ENCODE results near the gene TEPSIN.
A peak's percentile ranks its signal among the peaks of the same experiment; 100 is the strongest.

Gene TEPSIN

DNA sequence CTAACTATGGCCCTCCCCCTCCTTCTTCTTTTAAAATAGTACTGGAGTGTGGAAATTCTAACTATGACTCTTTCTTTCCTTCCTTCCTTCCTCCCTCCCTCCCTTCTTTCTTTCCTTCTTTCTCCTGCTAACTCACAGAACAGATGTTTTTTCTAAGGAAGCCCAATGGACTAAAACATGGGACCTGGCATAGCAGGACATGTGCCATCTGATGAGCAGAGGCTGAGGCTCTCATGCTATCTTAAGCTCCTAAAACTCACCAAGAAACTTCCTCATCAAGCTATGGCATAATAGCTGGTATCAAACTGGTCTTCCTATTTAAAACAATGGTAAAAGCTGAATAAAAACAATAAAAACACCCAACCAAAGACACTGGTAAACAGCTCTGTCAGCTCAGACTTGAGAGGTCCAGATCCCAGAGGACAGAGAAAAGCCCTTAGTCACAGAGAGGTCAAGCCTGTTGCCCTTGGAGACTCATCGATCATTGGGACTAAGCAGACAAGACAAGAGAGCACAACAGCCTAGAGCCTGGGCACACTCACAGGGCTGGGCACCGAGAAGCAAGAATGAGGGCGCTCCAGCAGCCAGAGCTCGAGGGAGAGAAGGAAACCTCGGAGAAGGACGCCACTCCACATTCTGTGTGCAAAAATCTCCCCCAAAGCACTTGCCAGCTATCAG, 28.7 kb upstream of the TEPSIN start:
- DNase-seq = no peak

DNA sequence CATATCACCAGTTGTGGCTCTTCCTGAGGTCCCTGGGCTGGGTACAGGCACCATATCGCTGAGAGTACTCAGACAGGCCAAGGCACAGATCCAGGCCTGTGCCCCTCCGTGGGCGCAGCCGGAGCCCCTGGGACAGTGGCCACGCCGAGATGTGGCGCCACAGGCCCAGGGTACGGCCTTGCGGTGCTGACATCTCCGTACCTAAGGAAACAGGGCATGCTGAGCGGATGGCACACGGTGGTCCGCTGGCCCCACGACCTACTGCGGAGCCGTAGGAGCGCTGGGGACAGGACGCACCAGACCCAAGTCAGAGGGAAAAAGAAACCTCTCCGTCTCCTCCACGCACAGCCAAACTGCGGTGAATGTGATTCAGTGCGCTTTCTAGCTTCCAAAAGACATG, 26.7 kb upstream of the TEPSIN start:
- no peak for DNase-seq

DNA sequence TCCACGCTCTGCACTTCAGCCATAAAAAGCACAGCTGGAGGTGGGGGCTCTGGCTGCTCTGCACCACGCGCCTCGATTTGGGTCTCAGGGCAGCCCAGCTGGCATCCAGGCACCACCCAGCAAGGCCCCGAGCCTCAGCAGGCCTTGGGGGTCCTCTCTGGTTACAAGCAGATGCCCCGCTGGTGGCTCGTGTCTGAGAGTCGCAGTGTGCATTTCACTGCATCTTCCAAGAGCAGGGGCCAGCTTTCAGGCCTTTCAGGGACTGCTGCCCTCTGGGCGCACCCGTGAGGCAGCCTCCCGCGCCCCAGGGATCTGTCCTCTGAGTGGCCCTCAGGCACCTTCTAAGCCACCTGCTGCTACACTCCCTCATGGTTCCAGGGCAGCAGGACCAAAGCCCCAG, 25.8 kb upstream of the TEPSIN start:
- no peak for DNase-seq

DNA sequence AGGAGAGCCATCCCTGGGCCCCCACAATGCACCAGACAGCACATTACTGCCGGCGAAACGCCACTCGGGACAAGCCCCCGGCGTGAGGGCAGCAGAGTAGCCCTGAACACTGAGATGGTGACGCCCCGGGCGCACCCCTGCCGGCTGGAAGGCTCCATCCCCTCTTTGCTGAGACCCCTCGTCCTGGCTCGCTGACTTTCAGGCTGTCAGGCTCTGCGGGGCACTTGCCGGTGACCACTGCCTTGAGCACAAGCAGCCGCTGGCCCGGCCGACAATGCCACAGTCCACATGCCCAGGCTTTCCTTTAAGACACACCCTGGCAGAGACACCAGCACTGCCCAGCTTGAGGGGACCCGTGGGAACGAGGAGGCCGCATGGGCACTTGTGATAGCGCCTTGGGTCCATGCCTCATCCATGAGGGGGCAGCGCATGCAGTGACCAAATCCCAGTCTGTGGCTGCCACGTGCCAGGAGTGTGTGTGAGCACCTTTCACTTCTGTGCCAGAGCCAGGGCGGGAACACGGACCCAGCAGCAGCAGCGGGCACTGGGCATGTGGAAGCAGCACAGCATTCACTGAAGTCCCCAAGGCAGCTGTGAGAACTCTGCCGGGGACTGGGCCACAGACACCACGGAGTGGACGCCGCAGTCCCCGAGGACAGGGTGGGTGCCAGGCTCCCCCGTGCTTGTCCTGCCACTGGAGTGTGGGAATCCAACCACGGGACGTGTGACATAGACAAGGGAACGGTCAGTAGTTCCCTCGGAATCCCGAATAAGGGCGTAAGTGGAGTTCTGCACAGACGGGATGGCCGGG, 24.7 kb upstream of the TEPSIN start:
- no peak for DNase-seq

DNA sequence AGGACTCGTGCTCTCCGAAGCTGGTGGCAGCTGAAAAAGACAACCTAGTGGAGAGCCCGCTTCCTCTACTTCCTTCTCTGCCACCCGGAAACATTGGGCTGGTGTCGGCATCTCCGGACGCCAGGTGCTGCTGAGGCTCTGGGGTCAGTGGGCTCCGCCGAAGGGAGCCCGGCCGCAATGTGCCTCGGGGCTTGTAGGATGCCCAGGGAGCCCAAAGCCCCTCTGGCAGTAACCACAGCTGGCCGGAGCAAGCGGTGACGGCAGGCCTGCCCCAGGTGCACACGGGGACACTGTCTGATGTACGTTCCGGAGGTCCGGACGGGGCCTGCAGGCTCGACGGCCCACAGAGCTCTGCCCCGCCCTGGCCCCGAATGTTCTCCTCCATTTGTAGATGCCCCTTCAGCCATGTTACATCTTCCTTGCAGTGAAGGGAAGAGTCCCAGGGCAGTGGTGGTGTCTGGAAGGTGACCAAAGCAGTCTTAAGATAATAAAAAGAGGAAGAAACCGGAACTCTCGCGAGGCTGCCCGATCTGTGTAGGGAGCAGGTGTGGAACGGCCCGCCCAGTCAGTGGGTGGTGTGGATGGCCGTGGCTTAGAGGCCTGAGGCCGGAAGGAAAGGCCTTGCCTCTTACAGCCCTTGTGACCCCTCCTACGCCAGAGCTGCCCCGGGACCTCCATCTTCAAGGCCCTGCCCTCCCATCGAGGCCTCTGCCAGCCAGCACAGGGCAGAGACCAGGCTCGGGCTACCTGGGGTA, 22.9 kb upstream of the TEPSIN start:
- DNase-seq = no peak

DNA sequence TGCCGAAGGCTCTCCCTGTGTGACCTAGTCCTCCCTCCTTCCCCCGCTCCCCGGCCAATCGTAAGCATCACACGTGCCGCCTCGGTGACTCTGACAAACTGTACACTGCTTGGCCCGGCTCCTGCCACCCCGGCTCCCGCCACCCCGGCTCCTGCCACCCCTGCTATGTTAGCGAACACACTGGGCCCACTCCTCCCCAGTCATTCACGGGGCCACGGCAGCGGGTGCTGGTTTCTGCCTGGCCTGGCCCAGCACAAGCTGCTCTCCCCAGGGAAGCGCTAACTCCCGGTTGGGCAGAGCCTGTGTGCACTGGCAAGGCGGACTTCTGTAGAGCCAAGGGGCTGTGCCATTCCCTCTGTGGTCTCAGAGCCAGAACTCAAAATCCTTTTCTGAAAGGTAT, 22.2 kb upstream of the TEPSIN start:
- DNase-seq = no peak

DNA sequence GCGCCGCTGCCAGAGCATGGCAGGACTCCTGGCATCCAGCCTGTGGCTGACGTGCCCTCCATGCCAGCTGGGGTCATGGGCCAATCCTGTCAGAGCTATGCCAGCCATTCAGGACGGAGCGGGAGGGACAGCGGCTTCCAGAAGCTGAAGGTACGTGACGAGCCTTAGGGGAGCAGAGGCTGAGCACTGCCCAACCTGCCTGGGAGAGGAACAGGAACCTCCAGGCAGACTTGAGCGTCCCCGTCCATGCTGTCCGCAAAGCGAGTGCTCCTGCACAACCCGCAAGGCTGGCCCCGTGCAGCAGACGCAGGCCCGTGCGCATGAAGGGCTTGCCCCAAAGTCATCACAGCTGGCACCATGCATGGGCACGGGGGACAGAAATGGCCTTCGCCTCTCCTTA, 21.8 kb upstream of the TEPSIN start:
- DNase-seq = no peak

DNA sequence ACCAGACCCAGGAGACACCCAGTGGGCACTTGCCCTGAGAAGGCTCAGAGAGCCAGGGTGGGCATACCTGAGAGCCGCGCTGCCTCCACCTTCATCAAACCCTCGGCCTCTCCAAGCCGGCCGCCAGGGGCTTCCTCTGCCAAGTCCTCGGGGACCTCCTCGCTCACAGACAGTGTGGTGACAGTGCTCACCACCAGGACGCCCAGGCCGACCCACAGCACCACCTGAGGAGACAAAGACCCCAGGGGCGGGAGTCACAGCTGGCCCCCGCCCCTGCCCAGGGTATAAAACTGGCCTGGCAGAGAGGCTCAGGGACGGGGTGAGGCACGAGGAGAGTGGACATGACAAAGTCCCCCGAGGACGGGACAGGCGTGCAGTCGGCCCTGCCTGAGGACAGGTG, 21.3 kb upstream of the TEPSIN start:
- DNase-seq = no peak

DNA sequence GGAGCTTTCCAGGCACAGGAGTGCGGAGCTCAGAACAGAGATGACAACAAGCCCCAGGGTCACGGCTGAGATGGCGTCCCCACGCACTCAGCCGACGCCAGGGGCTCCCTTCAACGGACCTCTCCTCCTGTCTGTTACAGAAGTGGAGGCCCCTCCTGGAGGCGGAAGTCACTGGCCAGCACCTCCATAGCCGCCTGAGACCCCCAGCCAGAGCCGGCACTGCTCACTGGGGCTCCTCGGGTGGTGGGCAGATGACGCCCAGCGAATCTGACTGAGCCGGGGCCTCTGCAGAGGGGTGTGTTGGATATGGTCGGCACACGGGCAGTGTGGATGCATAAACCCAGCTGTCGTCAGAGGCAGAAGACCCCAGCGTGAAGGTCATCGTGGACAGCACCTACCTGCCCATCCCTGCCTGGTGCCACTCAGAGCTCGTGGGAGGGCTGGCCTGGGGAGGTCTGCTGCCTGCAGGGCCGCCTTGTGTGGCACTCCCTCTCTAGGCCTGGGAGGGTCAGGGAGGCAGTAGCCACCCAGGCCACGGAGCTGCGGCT, 20.3 kb upstream of the TEPSIN start:
- DNase-seq = no peak

DNA sequence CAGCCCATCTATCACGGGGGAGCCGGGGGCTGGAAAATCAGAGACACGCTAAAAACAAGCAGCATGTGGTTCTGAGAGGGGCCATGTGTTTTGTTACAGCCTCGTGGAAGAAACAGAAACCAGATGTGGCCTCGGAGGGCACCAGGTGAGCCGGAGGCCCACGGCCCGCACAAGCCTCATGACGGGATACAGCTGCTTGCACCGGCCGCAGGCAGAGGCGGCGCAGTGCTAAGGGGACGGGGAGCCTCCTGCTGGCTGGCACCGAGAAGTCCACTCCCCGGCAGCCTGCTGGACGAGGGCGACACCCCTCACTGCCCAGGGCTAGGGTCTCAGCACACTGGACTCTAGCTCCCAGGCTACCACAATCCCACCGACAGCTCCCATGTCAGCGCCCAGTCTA, 19.4 kb upstream of the TEPSIN start:
- DNase-seq = no peak

DNA sequence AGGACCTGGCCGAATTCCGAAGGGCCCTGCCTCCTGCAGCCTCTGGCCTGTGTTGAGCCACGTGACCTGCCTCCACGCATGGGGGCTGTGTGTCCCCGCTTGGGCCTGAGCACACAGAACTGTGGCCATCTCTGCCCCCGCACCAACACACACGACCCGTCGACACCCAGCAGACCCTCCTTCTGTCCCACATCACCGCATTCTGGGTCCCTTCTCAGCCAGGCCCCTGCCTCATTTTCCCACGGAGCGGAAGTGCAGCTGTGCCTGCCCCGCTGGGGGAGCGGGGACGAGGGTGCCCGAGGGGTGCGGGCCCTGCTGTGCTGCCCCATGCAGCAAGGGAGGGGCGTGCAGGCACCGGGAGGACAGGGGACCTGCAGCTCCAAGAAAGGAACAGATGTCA, 18.7 kb upstream of the TEPSIN start:
- no peak for DNase-seq

DNA sequence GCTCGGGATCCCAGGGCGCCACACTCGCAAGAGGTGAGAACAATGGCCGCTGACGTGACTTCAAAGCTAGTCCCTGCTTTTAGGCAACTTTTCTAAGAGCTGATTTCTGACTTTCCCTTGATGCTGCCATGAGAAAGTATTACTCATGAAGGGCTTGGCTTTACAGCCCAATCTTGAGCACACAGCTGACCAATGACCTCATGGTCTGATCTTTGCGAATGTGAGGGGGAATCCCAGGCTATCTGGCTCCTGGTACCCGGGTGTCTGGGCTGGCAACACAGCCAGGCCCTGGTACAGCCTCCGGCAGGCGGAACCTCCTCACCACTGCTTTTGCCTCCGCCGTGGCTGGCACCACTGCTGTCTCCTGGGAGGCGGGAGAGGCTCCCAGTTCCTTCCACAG, 17.8 kb upstream of the TEPSIN start:
- DNase-seq = no peak

DNA sequence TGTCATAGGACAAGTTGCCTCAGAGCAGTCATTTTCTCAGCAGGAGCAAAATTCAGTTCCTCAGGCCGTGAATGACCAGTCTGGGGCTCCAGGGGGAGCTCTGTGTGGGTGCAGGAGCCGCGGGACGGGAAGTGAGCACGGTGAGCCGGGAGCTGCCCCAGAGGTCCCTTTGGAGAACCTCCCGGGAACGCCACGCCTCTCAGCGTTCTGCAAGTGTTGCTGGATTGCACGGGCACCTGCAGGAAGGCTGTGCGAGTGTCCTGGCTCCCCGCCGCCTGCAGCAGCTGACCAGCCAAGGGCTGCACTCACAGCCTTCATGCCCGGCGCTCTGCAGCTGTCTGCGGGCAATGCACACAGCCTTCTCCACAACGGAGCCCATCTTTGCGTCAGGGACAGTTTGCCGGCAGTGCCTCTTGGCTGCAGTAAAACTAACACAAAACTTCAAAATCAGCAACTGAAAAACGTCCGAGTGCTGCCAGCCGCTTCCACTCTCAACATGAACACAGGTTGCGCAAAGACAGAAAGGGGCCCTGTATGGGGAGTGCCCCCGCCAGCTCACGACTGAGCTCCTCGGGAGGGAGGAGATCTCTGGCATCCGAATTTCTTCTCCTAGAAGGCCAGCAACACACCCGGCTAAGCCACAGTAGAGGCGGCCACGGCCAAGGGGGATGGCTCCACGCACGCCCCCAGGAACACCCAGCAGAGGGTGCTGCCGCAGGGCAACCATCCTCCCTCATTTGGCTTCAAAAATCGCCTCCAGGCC, 16.3 kb upstream of the TEPSIN start:
- DNase-seq = peak; percentile 17

DNA sequence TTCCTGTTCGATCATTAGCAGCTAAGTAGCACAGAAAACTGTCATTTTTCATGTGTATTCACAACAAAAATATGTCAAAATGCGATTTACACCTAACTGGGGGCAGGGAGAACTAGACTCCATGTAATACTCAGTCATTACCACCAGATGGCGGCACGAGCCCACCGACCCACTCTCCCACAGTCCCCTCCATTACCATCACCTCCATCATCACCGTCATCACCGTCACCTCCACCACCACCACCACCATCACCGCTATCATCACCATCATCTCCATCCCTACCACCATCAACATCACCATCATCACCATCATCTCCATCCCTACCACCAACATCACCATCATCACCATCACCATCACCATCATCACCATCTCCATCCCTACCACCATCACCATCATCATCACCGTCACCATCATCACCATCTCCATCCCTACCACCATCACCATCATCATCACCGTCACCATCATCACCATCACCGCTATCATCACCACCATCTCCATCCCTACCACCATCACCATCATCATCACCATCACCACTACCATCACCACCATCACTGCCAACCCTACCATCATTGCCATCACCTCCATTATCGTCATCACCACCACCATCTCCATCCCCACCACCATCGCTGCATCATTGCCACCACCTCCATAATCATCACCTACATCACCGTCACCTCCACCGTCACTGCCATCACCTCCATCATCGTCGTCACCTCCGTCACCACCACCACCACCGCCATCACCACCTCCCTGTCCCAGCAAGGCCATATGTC, 14.7 kb upstream of the TEPSIN start:
- no peak for DNase-seq

DNA sequence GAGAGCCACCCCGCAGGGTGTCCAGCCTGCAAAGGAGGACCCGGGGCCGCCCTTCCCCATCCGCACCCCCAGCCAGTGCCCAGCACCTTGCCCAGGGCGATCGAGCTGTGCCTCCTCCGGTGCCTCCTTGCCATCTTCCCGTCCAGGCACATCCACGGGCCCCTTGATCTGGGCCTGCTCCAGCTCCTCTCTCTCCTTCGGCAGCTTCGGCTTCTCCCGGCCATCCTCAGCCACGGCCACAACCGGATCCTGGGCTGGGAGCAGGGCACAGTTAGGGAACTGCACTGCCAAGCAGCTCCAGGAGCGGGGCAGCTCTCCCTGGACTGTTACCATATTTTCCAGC, 14.1 kb upstream of the TEPSIN start:
- no peak for DNase-seq

DNA sequence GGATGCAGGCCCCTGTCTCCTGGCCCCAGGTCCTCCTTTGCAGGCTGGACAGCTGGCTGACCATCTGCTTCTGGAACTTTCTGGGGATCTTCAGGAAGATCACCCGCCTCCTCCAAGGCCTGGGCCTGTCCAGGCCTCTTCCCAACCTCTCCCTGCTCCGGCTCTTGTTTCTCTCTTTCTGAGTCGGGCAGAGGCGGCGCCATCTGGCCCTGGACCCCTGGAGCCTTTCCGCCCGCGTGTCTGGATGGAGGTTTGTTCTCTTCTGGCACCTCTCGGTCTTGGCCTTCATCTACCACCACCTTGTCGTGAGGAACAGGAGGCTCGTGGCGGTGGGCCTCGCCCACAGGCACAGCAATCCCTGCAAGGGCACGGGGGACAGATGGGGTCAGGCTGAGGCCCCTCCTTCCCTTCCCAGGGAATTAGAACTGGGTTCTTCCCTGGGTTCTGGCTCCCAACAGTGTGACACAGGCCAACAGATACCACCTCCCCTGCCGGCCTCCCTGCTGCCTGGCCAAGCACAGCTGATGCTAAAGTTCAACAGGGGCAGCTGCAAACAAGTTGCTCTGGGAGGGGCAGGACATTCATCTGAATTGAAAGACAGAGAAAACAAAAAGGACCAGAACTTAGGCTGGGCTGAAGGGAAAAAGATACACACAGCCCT, 13.6 kb upstream of the TEPSIN start:
- no peak for DNase-seq

DNA sequence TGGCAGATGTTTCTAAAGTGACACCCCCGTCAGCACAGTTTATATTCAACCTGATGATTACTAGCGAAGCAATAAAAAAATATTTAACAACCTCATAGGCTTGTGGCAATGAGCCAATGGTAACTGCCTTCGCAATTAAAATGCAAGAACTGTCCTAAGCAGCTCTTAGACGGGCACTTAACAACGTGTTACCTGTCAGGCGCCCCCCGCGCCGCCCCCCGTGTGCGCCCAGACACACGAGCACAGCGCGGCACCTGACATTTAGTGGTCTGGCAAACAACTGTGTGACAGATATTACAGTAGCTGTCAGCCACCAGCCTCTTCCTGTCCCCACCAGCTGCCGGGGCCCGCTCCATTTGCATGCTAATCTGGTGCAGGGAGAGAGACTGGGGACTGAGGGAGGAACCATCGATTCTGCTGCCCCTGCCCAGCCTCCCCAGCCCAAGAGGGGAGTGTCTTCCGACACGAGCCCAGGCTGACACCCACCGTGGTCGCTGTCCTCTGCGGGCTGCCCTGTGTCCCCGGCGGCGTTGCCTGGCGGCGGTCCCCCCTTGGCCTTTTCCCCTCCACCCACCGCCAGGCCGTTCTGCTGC, 12.9 kb upstream of the TEPSIN start:
- DNase-seq = peak; percentile 70

DNA sequence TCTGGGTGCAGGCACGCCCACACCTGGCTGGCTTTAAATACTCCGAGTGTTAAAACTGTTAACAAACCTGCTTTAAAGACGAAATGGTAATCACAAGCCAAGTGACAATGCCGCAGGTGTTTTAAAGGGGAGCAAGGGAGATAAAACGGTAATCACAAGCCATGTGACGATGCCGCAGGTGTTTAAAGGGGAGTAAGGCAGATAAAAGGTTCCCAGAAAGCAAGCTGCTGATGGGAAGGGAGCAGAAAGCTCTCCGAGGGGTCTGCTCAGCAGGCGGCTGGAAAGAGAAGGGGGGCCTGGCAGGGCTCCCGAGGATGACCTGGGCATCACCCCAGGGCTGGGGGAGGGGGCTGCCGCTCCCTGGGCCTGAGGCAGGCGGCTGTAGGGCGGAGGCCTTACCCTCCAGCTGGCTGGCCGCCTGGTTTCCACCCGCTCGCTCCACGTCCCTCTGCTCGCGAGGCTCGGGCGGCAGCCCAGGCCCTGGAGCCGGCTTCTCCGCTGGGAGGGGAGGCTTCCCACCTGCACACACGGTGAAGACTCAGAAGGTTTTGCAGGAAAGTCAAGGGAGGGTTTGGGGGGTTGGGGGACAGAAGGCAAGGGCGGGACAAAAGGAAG, 12.3 kb upstream of the TEPSIN start:
- peak; percentile 70 for DNase-seq

DNA sequence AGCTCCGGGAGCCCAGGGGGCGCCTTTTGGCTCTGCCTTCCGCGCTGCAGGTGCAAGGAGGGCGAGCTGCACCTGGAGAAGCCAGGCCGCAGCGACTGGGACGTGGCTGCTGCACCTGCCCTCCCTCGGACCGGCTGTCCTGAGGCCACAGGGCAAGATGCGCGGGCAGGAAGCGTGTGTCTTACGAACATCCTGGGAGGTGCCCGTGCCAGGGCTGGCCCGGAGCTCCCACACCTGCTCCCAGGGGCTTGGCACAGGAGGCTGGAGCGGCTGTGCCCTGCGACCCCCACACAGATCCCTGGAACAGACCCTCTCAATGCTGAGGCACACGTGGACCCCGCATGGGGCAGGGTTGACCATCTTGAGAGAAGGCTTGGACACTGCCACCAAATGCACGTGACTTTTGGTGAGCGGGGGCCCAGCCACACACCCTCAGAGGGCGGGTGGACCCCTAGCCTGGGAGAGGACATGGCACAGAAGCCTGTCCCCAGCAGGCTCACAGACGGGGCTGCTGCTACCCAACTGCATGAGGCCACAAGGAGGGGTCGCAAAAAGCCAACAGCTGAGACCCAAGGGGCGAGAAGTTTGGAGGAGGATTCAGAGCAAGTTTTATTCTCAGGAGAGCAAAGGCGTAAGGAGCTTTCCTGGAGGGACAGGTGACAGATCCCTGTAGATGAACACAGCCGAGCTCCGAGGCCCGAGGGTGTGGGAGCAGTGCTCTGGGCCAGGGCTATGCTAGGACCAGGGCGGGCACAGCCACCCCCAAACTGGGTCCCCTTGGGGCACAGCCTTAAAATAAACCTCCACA, 11.6 kb upstream of the TEPSIN start:
- DNase-seq = no peak
